UCSD-AML1 (cell line): ENCODE data around the gene PDXK.

ENCODE experiments used
- DNase-seq: peaks from one replicate; lab custom pipeline; 2025; ENCODE audit not compliant: unreplicated experiment; lab: John Stamatoyannopoulos, UW

The PDXK gene

GRCh38 chr21:43762303-43763128 lies 43.6 kb downstream of the PDXK start:
- DNase-seq = no peak

- DNase-seq = no peak
Observed at GRCh38 chr21:43763901-43764523, 45.1 kb downstream of the PDXK start.

GRCh38 chr21:43764576-43765495 lies 45.9 kb downstream of the PDXK start:
- no peak for DNase-seq

- DNase-seq = no peak
Observed at GRCh38 chr21:43766734-43767497, 48.0 kb downstream of the PDXK start.

GRCh38 chr21:43767498-43767983 lies 48.6 kb downstream of the PDXK start:
- no peak for DNase-seq

- peak; percentile 33 for DNase-seq
Observed at GRCh38 chr21:43767984-43768867, 49.3 kb downstream of the PDXK start.

GRCh38 chr21:43768868-43769167 lies 49.9 kb downstream of the PDXK start:
- DNase-seq = no peak

GRCh38 chr21:43769325-43769958 lies 50.5 kb downstream of the PDXK start:
- no peak for DNase-seq

- no peak for DNase-seq
Observed at GRCh38 chr21:43770066-43770655, 51.2 kb downstream of the PDXK start.

GRCh38 chr21:43771199-43771675 lies 52.3 kb downstream of the PDXK start:
- DNase-seq = no peak

GRCh38 chr21:43771698-43772424 lies 52.9 kb downstream of the PDXK start:
- no peak for DNase-seq

GRCh38 chr21:43772425-43772821 lies 53.5 kb downstream of the PDXK start:
- DNase-seq = no peak

- no peak for DNase-seq
Observed at GRCh38 chr21:43774163-43774562, 55.2 kb downstream of the PDXK start.

GRCh38 chr21:43775190-43775589 lies 56.3 kb downstream of the PDXK start:
- no peak for DNase-seq

GRCh38 chr21:43775795-43776430 lies 57.0 kb downstream of the PDXK start, which contains the start of gene CSTB:
Gene CSTB, minus strand, starts transcription at chr21:43776308. Its CDS starts 39 bp downstream, at chr21:43776269.
- DNase-seq = peak; percentile 86

GRCh38 chr21:43777953-43778352 lies 59.0 kb downstream of the PDXK start:
- DNase-seq = no peak

GRCh38 chr21:43778469-43779335 lies 59.8 kb downstream of the PDXK start:
- DNase-seq = peak; percentile 24
